ENCODE results near the gene ARMC12.

DNA sequence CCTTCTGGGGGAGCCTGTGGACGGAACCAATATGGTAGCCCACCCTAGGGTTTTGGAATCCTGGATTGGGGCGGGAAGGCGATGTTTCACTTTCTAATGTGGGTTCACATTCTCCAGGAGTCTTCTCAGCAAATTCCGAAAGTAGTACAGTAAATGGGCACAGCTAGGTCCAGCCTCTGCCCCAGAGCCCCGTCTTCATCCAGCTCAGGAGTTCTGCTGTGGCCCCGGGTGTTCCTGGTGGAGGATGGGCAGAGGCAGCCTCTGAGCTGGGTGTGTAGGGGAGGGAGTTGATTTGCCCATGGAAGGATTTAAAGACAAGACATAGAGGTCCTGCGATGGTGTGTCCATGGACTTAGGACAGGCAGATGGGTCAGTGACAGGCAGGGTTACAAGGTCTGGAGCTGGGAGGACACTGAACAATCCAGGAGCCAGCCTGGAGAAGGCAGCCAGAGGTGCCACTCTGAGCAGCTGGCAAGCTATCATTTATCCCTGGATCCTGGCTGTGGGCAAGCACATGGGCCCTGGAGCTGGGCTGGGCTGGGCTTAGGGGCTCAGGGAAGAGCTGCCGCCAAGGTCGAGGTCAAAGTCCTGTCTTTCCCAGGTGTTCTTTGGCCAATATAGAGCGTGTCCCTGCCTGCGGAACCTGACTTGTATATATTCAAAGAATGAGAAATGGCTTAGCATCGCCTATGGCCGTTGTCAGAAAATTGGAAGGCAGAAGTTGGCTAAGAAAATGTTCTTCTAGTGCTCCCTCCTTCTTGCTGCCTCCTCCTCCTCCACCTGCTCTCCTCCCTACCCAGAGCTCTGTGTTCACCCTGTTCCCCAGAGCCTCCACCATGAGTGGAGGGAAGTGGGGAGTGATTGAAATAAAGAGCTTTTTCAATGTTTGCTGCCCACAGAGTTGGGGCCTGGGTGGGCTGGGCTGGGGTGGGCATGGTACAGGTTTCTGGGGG is 50.7 kb downstream of the ARMC12 start:
- TF ChIP-seq, protein P1, sequence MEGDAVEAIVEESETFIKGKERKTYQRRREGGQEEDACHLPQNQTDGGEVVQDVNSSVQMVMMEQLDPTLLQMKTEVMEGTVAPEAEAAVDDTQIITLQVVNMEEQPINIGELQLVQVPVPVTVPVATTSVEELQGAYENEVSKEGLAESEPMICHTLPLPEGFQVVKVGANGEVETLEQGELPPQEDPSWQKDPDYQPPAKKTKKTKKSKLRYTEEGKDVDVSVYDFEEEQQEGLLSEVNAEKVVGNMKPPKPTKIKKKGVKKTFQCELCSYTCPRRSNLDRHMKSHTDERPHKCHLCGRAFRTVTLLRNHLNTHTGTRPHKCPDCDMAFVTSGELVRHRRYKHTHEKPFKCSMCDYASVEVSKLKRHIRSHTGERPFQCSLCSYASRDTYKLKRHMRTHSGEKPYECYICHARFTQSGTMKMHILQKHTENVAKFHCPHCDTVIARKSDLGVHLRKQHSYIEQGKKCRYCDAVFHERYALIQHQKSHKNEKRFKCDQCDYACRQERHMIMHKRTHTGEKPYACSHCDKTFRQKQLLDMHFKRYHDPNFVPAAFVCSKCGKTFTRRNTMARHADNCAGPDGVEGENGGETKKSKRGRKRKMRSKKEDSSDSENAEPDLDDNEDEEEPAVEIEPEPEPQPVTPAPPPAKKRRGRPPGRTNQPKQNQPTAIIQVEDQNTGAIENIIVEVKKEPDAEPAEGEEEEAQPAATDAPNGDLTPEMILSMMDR (IDR thresholded peaks at IDR 0.05): no peak
- no peak for TF ChIP-seq POLR2A (IDR thresholded peaks at IDR 0.05)
